Hepatocyte (in vitro differentiated cells): ENCODE data around the gene CCZ1. TPM values are rescaled to one million over a fixed set of nuclear protein-coding genes. Genes with fewer than 3 reads are reported as not detected.
A peak's percentile ranks its signal among the peaks of the same experiment; 100 is the strongest.
"Not testable (repeated sequence)": the region's sequence is repeated elsewhere in the genome, so short reads cannot be mapped to it uniquely, and the experiment has no call there.

Source experiments
- DNase-seq: peaks from one replicate; pipeline ENCODE4 v3.0.0-alpha.2; 2016; ENCODE audit warnings: low spot score
- H2AFZ ChIP-seq: fragments of 200-600 bp; sonication (generic); 2 replicates; pipeline ENCODE4 v1.6.0; 2016; ENCODE audit warnings: antibody characterized with exemption, mild to moderate bottlenecking
- H3K27ac ChIP-seq: fragments of 200-600 bp; sonication (generic); 2 replicates; pipeline ENCODE4 v1.5.1; 2016; ENCODE audit warnings: mild to moderate bottlenecking
- H3K27me3 ChIP-seq: fragments of 200-600 bp; sonication (generic); 2 replicates; pipeline ENCODE4 v1.6.1; 2016
- H3K36me3 ChIP-seq: fragments of 200-600 bp; sonication (generic); replicated peaks from 2 replicates; pipeline ENCODE4 v1.5.1; 2016; ENCODE audit warnings: low read depth; ENCODE audit not compliant: insufficient read depth
- H3K4me1 ChIP-seq: fragments of 200-600 bp; sonication (generic); 2 replicates; pipeline ENCODE4 v1.5.1; 2016; ENCODE audit warnings: mild to moderate bottlenecking, moderate library complexity; ENCODE audit not compliant: insufficient read depth
- H3K4me2 ChIP-seq: fragments of 200-600 bp; sonication (generic); 2 replicates; pipeline ENCODE4 v1.6.0; 2016
- H3K4me3 ChIP-seq: fragments of 200-600 bp; sonication (generic); 2 replicates; pipeline ENCODE4 v1.5.1; 2016; ENCODE audit warnings: mild to moderate bottlenecking
- H3K79me2 ChIP-seq: fragments of 200-600 bp; sonication (generic); 2 replicates; pipeline ENCODE4 v1.6.0; 2017; ENCODE audit warnings: mild to moderate bottlenecking
- H3K9me2 ChIP-seq: fragments of 200-600 bp; sonication (generic); replicated peaks from 2 replicates; pipeline ENCODE4 v1.6.0; 2017; ENCODE audit warnings: mild to moderate bottlenecking; ENCODE audit not compliant: insufficient read depth
- H3K9me3 ChIP-seq: fragments of 200-600 bp; sonication (generic); 2 replicates; pipeline ENCODE4 v1.5.1; 2016; ENCODE audit warnings: low read depth, mild to moderate bottlenecking
- H4K20me1 ChIP-seq: fragments of 200-600 bp; sonication (generic); 2 replicates; pipeline ENCODE4 v1.6.0; 2016; ENCODE audit warnings: mild to moderate bottlenecking; ENCODE audit not compliant: insufficient read depth, poor library complexity, severe bottlenecking
- CTCF ChIP-seq: fragments of 200-600 bp; sonication (generic); IDR thresholded peaks from 2 replicates; pipeline ENCODE4 v1.5.1; 2016; ENCODE audit warnings: antibody characterized with exemption, mild to moderate bottlenecking; ENCODE audit not compliant: poor library complexity
- EZH2 ChIP-seq: fragments of 200-600 bp; sonication (generic); IDR thresholded peaks from 2 replicates; pipeline ENCODE4 v1.6.1; 2016; ENCODE audit warnings: antibody characterized with exemption, mild to moderate bottlenecking, borderline replicate concordance
- EZH2phosphoT487 ChIP-seq: fragments of 200-600 bp; sonication (generic); IDR thresholded peaks from one replicate; pipeline ENCODE4 v1.6.1; 2018; ENCODE audit warnings: antibody characterized with exemption, mild to moderate bottlenecking, low read depth, moderate library complexity; ENCODE audit not compliant: unreplicated experiment, severe bottlenecking
- WGBS: methylation state at CpG from one replicate; pipeline ENCODE4 v1.1.6; 2016; ENCODE audit warnings: low lambda C conversion rate; ENCODE audit errors: missing lambda C conversion rate; 5-methylcytosine and 5-hydroxymethylcytosine counted together
- polyA plus RNA-seq: library from polyadenylated mRNA; unstranded; fragments of >200 nt; fragmentation: Nextera tagmentation; extraction: Ambion mirVana; gene quantifications from 2 replicates; pipeline ENCODE4 v1.2.1, GENCODE V29; 2016
- total RNA-seq: library from RNA; depleted of rRNA; stranded (reverse); fragments of >200 nt; gene quantifications from 2 replicates; pipeline ENCODE4 v1.2.3, GENCODE V29; 2014

CCZ1 gene
- total and polyA plus RNA-seq, 2 experiments from 2014 or later, result 64.1 to 71.6 TPM

- not testable (repeated sequence) for H2AFZ ChIP-seq, H3K4me1 ChIP-seq, H3K4me3 ChIP-seq, DNase-seq, H3K9me3 ChIP-seq, H3K27me3 ChIP-seq, H3K9me2 ChIP-seq, H4K20me1 ChIP-seq, H3K4me2 ChIP-seq, H3K79me2 ChIP-seq, H3K27ac ChIP-seq, H3K36me3 ChIP-seq
- WGBS, result 93% methylated on average over 2 of the region's 2 CpGs
These were observed 8.3 kb upstream of the CCZ1 start for GRCh38 chr7:5890244-5890643.

- TF ChIP-seq CTCF (no peak), EZH2phosphoT487 (no peak), EZH2 (no peak)
- no peaks in the 10 kb centered on the region for H3K27me3 ChIP-seq
- H3K4me1 ChIP-seq, result no peaks in the 10 kb centered on the region
- H3K9me3 ChIP-seq, result no peaks in the 10 kb centered on the region
- no peaks in the 10 kb centered on the region for H3K9me2 ChIP-seq
- no peak overlapping the region for H3K27ac ChIP-seq
- DNase-seq, result no peak
- H4K20me1 ChIP-seq, result no peaks in the 10 kb centered on the region
- no peak overlapping the region for H3K4me3 ChIP-seq
- H3K36me3 ChIP-seq, result no peaks in the 10 kb centered on the region
- H2AFZ ChIP-seq, result no peak overlapping the region
- H3K4me2 ChIP-seq, result no peak overlapping the region
- H3K79me2 ChIP-seq, result no peaks in the 10 kb centered on the region
- WGBS, result 94% methylated on average over 9 of the region's 9 CpGs
These were observed 6.0 kb upstream of the CCZ1 start for GRCh38 chr7:5892498-5892897.

- not testable (repeated sequence) for H2AFZ ChIP-seq, DNase-seq, H3K4me1 ChIP-seq, H3K27ac ChIP-seq, H3K9me3 ChIP-seq, H3K4me3 ChIP-seq, H4K20me1 ChIP-seq, H3K36me3 ChIP-seq, H3K27me3 ChIP-seq, H3K9me2 ChIP-seq, H3K79me2 ChIP-seq
- H3K4me2 ChIP-seq, result peak overlapping the region; percentile 73
- 72% methylated on average over 6 of the region's 13 CpGs for WGBS
These were observed 1.1 kb upstream of the CCZ1 start for GRCh38 chr7:5897369-5897919.

GRCh38 chr7:5903002-5903401, 4.5 kb downstream of the CCZ1 start:
- not testable (repeated sequence) for H3K9me3 ChIP-seq, H3K4me2 ChIP-seq, DNase-seq, H3K9me2 ChIP-seq, H3K27me3 ChIP-seq, H3K27ac ChIP-seq, H3K4me3 ChIP-seq, H3K79me2 ChIP-seq, H2AFZ ChIP-seq, H3K36me3 ChIP-seq, H3K4me1 ChIP-seq, H4K20me1 ChIP-seq
- WGBS, result 86% methylated on average over 6 of the region's 6 CpGs

GRCh38 chr7:5904726-5905125, 6.2 kb downstream of the CCZ1 start:
- H3K27me3 ChIP-seq, H3K4me2 ChIP-seq, H3K4me3 ChIP-seq, H3K27ac ChIP-seq, H2AFZ ChIP-seq, H3K9me3 ChIP-seq, DNase-seq, H3K79me2 ChIP-seq, H3K4me1 ChIP-seq, H4K20me1 ChIP-seq, H3K36me3 ChIP-seq, H3K9me2 ChIP-seq: not testable (repeated sequence)
- over 99% methylated on average over 5 of the region's 5 CpGs for WGBS

- H3K36me3 ChIP-seq, H3K79me2 ChIP-seq, H3K4me1 ChIP-seq, DNase-seq, H3K4me3 ChIP-seq, H4K20me1 ChIP-seq, H3K4me2 ChIP-seq, H3K9me3 ChIP-seq, H3K27ac ChIP-seq, H3K9me2 ChIP-seq, H2AFZ ChIP-seq, H3K27me3 ChIP-seq: not testable (repeated sequence)
- 96% methylated on average over 6 of the region's 6 CpGs for WGBS
These were observed 10.3 kb downstream of the CCZ1 start for GRCh38 chr7:5908835-5909234.

GRCh38 chr7:5916529-5916928, 18.0 kb downstream of the CCZ1 start:
- not testable (repeated sequence) for H3K4me1 ChIP-seq, DNase-seq, H3K4me2 ChIP-seq, H4K20me1 ChIP-seq, H3K36me3 ChIP-seq, H3K9me3 ChIP-seq, H3K27ac ChIP-seq, H3K27me3 ChIP-seq, H3K9me2 ChIP-seq, H2AFZ ChIP-seq, H3K79me2 ChIP-seq, H3K4me3 ChIP-seq
- 87% methylated on average over 4 of the region's 6 CpGs for WGBS

- not testable (repeated sequence) for H3K27me3 ChIP-seq, H3K27ac ChIP-seq, DNase-seq, H3K36me3 ChIP-seq, H3K4me1 ChIP-seq, H3K9me2 ChIP-seq, H3K4me3 ChIP-seq, H3K4me2 ChIP-seq, H3K79me2 ChIP-seq, H2AFZ ChIP-seq, H4K20me1 ChIP-seq, H3K9me3 ChIP-seq
- no CpG with 5 or more reads among the region's 2 CpGs for WGBS
These were observed 25.6 kb downstream of the CCZ1 start for GRCh38 chr7:5924180-5924579.
